H4 (cell line): Measurements from ENCODE around the gene RAD51C. TPM values are rescaled to one million over a fixed set of nuclear protein-coding genes. Genes with fewer than 3 reads are reported as not detected.
"Not testable (repeated sequence)": the region's sequence is repeated elsewhere in the genome, so short reads cannot be mapped to it uniquely, and the experiment has no call there.

Experiments used
- DNase-seq: peaks from one replicate; pipeline ENCODE4 v3.0.0-alpha.2; 2015; ENCODE audit warnings: low spot score
- total RNA-seq: library from RNA; depleted of rRNA; stranded (reverse); fragments of >200 nt; shearing (Covaris generic); gene quantifications from 2 replicates; pipeline ENCODE4 v1.2.3, GENCODE V29; 2014; rRNA removed

RAD51C gene
- total RNA-seq, result 71.7 and 82.7 TPM in 2 replicates

DNA sequence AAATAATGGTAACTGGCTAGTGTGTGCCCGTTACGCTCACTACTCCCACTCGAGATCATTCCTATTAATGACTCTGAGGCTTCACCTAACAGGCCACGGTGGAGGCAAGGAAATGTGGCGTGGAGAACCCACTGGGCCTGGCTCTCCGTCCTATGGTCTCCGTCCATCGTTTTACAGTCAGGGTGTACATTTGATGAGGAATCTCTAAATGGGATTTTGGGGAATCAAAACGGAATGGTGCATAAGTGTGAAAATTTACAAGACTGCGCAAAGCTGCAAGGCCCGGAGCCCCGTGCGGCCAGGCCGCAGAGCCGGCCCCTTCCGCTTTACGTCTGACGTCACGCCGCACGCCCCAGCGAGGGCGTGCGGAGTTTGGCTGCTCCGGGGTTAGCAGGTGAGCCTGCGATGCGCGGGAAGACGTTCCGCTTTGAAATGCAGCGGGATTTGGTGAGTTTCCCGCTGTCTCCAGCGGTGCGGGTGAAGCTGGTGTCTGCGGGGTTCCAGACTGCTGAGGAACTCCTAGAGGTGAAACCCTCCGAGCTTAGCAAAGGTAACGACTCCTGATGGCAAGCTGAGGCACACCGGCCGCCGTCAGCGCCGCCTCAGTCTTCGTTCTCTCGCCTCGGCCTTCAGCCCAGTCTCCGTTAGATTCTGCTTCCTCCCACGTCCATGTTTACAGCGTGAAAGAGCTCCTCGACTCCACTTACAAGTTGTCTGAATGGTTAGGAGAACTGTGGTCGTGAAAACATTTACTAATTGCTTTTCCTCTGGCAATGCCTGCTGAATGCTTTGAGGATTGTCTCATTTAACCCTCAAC is at the start of gene RAD51C:
TSS of gene RAD51C (plus strand) at position 364 of the 817 bp plus-strand sequence. CDS start at position 406, 42 bp downstream.
- DNase-seq, result peak; percentile 77

DNA sequence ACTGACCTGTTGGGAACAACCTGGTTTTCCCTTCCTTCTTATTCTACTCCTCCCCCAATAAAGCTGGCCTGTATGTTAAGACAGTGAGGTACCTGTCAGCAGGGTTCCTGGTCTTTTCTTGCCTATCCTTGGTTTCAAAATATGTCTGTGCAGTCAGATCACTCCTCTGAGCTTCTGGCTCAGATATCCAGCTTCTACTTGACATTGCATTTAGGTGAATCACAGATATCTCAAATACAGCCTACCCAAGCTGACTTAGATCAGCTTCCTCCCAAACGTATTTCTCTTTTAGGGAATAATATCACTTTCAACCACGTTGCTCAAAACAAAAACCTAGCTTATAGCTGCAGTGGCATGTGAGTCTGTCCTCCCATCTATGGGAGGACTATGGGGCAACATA is 49.3 kb upstream of the RAD51C start:
- DNase-seq, result no peak

DNA sequence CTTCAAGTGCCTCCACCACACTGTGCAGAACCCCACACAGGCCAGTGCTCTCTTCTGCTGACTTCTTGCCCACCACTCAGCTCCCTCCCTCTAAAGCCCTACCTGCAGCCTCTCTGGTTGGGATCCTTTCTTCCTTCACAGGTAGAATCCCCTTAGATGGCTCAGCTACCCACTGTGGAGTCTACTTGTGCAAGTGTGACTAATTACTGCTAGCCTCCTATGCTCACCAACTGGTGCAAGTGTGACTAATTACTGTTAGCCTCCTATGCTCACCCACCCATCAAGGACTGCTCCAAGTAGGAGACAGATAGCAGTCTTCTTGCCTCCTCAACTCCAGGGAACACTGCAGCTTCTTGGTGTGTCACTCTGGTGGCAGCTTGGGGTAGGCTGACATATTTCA is 44.2 kb upstream of the RAD51C start:
- DNase-seq, result no peak

DNA sequence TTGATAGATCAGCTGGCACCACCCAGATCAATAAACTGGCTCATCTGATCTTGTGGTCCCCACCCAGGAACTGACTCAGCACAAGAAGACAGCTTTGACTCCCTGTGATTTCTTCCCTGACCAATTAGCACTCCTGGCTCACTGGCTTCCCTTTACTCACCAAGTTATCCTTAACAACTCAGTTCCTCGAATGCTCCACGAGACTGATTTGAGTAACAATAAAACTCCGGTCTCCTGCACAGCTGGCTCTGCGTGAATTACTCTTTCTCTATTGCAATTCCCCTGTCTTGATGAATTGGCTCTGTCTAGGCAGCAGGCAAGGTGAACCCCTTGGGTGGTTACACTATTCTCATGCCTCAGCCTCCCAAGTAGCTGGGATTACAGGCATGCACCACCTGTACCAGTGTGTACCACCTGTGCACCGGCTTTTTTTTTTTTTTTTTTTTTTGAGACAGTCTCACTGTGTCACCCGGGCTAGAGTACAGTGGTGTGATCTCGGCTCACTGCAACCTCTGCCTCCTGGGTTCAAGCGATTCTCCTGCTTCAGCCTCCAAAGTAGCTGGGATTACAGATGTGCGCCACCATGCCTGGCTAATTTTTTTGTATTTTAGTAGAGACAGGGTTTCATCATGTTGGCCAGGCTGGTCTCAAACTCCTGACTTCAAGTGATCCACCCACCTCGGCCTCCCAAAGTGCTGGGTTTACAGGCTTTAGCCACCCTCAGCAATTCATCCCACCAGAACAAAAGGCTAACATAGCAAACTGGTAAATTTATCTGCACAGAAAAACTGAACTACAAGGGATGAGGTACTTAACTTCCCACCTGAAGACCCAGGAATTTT is 34.2 kb upstream of the RAD51C start:
- not testable (repeated sequence) for DNase-seq

DNA sequence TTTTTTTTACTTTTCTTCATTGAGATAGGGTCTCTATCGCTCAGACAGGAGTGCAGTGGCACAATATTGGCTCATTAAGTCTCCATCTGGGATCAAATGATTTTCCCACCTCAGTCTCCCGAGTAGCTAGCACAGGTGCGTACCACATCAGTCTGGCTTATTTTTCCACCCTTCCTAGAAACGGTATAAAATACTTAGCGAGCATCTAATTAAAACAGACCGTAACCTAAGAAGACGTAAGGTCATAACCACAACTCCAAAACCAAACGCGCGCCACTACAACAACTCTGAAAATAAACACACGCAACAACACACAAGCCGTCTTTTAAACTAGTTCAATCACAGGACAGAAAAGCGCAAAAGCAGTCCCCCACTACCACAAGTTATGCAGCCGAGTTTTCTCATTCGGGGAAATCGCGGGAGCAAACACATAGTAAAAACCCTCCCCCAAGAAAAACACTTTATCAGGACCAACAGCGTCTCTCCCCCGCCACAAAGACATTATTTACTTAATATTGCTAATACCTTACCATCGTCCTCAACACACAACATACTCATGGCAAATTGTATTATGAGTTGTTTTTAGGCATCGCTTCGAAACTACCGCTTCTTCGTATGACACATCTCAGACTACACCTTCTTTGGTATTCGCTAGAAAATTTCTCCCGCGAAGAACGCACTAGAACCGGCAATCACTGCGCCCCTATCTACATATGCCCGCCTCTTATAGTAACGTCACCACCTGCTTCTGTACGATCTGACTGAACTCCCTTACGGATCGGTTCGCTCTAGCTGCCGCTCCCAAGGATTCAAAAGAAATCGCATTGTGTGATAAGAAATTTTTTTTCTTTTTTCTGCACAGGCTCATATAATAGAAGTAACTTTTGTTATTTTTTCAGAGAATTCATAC is 33.3 kb upstream of the RAD51C start:
- peak; percentile 95 for DNase-seq

DNA sequence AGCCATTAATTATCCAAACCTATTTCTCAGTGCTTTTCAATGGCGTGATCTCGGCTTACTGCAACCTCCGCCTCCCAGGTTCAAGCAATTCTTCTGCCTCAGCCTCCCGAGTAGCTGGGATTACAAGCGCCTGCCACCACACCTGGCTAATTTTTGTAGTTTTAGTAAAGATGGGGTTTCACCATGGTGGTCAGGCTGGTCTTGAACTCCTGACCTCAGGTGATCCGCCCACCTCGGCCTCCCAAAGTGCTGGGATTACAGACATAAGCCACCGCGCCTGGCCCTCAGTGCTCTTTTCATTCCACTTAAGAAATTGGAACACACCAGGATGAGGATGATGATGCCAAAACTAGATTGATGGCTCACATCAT is 32.7 kb upstream of the RAD51C start:
- not testable (repeated sequence) for DNase-seq

DNA sequence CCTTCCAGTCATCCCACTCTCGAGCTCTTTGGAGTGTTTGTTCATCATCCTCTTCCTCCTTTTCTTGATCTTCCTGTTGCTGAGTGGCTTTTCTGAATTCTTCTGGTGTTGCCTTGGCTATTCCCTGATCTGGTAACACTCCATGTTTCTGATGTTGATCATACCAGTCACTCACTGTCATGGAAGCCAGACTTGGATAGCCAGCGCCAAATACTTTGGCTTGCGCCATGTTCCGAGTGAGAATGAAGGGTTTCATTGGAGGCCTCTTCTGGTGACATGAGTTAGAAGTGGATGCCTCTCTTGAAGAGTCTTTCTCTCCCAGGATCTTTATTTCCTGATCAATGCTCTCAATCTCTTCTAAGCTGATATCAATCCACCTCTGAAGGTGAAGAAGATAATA is 31.8 kb upstream of the RAD51C start:
- DNase-seq, result no peak

DNA sequence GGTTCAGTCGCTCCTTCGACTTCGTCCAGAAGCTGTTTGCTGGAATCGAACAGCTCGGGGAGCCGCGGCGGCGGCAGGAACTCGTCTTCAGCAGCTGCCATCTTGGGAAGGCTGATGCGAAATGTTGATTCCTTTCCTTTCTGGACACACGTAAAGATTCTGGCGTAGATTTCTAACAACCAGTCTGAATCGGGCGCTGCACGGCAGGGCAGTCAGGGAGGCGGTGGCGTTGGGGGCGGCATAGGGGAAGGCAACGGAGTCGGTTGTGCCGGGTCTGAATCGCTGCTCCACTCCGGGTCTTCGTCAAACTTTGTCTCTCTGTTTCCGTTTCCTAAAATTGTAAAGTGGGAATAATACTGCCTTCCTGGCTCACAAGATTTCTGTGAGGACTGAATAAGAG is 30.9 kb upstream of the RAD51C start:
- DNase-seq, result no peak

DNA sequence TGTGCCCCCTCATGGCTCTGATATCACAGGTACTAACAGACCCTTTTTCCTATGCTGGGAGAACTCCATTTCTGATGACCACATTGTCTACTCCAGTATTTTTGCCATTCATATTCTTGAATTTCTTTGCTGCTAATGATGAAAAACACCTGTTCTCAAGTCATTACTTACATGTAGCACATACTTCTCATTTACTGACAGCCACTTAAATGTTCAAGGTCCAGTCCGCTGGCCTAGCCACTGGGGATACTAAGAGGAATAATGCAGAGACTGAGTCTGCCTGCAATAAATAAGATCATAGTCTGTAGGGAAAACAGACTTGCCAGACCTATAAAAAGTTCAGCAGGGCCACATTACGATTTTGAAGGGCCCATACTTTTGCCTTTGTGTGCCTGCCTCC is 28.1 kb upstream of the RAD51C start:
- DNase-seq, result no peak

DNA sequence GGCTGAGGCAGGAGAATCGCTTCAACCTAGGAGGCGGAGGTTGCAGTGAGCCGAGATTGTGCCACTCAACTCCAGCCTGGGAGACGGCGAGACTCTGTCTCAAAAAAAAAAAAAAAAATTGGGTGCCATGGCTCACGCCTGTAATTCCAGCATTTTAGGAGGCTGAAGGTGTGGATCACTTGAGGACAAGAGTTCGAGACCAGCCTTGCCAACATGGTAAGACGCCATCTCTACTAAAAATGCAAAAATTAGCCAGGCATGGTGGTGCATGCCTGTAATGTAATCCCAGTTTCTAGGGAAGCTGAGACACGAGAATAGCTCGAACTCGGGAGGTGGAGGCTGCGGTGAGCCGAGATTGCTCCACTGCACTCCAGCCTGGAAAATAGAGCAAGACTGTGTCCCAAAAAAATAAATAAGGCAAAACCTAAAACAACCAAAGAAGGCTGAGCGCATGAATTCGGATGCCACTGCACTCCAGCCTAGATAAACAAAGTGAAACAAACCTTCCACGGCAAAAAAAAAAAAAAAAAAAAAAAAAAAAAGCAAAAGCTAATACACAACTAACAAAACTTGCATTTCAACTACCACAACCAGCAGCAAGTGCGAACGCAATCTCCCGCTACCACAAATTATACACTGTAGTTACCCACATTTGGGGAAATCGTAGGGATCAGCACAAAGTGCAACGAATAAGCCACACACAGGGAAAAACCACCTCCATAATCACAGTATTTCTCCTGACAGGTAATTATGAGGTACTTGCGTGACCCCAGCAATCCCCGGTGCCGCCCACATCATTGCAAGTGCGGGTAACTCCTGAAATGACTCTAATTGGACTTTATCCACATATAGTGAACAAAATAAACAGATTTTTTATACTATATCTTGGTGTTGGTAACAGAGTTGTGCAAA is 26.2 kb upstream of the RAD51C start:
- no peak for DNase-seq

DNA sequence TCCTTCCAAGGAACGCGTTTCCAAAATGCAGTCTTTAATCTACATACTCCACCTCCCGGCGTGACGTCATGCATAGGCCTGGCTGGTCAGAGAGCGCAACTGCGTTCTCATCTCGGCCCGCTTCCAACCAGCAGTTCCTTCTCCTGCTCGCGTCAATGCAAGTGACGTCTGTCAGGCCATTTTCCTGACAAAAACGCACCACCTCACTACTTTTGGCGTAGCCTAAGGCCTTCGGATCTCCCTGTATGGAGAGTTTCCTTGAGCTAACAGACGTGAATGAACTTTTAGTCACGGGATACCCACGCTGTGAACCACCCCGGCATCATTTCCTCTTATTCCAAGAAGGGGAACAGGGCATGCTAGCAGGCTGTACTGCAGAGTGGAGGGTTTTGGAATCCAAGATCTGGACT is 25.5 kb upstream of the RAD51C start:
- DNase-seq, result no peak

DNA sequence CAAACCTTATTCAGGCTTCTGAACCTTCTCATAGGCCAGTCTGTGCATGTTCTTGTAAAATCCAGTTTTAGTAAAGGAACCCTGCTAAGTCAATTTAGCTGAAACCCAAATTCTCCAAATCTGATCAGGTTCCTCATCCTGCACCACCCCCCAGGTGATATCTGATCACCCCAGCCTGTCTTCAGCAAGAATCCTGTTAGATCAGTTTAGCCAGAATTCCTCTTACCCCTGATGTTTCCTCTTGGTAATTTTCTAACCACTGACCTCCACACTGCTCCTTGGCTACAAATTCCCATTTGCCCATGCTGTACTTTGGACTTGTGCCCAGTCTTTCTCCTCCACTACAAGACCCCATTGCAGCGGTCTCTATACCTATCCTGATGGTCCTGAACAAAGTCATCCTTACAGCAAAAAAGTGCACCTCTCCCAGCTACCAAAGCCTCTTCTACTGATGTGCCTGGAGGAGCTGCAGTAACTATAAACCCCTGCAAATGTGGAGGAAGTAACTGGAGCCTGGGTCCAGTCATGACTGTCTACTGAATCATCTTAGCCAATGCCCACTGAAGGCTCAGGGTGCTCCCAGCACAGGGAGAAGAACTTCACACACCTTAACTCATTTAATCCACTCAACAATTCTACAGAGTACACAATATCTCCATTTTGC is 24.3 kb upstream of the RAD51C start:
- DNase-seq, result no peak

DNA sequence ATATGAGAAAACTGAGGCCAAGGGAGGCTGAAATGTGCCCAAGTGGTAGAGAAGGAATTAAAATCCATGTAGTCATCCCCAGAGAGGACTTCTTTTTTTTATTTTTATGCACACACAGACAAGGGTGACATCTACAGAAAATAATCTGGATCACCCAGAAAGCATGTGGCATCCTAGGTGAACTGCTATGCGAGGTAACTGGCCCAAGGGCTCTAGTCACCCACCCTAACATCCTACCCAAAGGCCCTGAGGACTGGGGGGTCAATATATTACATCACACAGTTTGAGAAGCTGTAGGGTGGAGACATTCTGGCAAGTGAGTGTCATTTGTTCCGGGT is 23.8 kb upstream of the RAD51C start:
- DNase-seq, result no peak

DNA sequence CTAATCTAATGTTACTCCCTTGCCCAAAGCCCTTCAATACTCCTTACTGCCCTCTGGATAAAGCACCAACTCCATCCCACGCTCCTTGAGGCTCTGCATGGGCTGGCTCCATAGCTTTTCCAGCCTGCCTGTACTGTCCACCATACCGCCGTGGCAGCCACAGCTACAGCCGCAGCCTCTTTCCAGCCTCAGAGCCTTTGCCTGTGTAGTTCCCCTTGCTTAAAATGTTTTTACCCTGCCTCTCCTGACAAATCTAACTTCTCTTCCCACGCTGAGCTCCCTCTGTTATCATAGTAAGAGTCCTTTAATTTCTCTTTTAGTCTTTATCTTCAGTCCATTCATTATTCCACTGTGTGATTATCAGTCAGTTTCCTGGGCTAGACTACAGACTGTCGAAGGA is 22.5 kb upstream of the RAD51C start:
- no peak for DNase-seq

DNA sequence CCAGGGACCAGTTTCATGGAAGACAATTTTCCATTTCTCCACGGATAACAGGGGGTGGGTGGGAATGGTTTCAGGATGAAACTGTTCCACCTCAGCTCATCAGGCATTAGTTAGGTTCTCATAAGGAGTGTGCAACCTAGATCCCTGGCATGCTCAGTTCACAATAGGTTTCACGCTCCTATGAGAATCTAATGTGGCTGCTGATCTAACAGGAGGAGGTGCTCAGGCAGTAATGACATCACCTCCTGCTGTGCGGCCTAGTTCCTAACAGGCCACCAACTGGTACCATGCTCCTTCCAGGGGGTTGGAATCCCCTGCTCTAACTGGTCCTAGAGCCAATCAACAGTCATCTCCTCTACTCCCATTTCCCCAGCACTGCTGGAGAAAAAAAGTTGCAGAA is 20.4 kb upstream of the RAD51C start:
- DNase-seq, result no peak

DNA sequence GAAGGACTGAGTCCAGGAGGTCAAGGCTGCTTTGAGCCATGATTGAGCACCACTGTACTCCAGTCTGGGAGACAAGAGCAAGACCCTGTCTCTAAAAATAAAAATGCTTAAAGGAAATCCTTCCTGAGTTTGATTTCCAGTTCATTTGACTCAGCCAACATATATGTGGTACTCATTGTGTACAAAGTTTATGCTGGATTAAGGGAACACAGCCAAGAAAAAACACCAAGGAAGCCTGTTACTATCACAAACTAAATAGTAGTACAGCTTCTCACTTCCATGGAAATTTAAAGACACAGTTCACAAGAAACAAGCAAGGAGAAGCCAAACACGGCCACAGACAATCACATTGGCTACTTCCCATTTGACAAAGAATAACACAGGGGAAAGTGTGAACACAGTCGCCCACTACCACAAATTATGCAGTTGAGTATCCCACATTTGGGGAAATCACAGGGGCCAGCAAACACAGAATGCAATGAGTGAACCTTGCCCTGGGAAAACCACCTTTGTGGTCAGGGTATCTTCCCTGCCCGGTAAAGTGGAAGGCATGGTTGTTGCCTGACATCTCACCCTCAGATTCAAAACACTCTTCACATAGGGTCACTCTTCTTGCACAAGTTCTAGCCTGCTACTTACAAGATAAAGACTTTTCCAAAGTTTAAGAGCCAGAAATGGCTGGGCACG is 15.1 kb upstream of the RAD51C start:
- DNase-seq, result peak; percentile 49

DNA sequence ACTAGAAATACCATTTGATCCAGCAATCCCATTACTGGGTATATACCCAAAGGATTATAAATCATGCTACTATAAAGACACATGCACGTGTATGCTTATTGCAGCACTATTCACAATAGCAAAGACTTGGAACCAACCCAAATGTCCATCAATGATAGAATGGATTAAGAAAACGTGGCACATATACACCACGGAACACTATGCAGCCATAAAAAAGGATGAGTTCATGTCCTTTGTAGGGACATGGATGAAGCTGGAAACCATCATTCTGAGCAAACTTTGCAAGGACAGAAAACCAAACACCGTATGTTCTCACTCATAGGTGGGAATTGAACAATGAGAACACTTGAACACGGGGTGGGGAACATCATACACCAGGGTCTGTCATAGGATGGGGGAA is 14.1 kb upstream of the RAD51C start:
- not testable (repeated sequence) for DNase-seq

DNA sequence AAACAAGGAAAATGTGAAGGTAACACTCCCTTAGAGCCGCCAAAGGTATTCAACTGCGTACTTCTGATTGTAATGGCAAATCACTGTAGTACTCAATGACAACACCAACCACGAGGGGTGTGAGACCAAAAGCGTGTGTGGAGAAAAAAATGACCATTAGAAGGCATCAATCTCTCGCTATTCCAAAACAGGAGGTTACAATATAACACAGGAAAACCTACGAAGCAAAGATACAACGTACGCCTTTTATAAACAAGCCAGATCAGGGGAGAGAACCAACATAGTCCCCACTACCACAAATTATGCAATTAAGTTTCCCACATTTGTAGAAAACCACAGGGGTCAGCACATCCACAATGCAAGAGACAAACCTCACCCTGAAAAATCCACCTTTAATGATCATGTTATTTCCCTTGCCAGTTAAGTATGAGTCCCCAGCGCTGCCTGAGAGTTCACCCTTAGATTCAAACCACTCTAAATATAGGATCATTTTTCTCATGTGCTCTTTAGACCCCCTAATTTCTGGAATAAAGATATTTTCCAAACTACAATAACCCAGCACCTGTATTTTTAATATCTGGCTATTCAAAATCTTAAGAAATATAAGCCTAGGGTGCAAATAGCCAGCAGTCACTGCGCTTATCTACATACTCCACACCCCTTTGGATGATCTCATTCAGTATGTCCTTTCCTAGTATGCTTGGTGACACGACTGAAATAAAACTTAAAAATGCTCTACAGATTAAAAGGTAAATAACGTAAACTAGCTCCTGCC is 13.0 kb upstream of the RAD51C start:
- peak; percentile 94 for DNase-seq

DNA sequence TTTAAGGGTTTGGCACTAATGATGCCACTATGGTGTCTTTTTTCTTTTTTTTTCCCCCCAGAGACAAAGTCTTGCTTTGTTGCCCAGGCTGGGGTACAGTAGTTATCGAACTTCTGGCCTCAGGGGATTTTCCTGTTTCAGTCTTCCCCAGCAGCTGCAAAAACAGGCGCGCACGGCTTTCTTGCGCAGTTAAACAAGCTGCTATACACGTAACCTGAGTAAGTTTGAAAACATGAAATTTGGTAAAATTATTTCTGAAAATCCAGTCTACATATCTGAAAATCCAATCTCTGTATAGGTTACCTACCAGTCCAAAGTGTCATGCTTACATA is 12.4 kb upstream of the RAD51C start:
- DNase-seq, result no peak
